ENCODE measurements around the gene TACR1. TPM values are rescaled to one million over a fixed set of nuclear protein-coding genes. Genes with fewer than 3 reads are reported as not detected.
"Not testable (repeated sequence)": the region's sequence is repeated elsewhere in the genome, so short reads cannot be mapped to it uniquely, and the experiment has no call there.

Gene TACR1
- total RNA-seq, 1 experiment from 2014 or later, result not detected

DNA sequence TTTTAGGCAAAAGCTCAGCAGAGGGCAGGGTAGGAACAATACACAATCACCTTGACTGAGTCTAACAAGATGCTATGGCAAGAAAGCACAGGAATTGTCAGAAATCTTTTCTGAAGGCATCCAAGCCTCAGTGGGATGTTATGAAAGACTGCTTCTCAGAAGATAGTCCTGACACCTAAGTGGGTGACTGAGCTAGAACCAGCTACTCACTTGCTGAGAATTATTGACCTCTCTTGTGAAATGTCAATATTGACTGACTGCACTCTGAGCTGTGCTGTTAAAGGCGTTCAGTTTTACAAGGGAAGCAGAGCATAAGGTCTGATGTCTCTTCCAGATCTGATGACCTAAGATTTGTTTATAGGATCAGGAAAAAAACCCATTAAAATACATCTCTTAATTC, 46.1 kb downstream of the TACR1 start (continued):
- TF ChIP-seq, protein P1, sequence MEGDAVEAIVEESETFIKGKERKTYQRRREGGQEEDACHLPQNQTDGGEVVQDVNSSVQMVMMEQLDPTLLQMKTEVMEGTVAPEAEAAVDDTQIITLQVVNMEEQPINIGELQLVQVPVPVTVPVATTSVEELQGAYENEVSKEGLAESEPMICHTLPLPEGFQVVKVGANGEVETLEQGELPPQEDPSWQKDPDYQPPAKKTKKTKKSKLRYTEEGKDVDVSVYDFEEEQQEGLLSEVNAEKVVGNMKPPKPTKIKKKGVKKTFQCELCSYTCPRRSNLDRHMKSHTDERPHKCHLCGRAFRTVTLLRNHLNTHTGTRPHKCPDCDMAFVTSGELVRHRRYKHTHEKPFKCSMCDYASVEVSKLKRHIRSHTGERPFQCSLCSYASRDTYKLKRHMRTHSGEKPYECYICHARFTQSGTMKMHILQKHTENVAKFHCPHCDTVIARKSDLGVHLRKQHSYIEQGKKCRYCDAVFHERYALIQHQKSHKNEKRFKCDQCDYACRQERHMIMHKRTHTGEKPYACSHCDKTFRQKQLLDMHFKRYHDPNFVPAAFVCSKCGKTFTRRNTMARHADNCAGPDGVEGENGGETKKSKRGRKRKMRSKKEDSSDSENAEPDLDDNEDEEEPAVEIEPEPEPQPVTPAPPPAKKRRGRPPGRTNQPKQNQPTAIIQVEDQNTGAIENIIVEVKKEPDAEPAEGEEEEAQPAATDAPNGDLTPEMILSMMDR (IDR thresholded peaks at IDR 0.05 in 2 of 3, conservative IDR thresholded peaks at IDR 0.05 in 1 of 3; ENCODE audit: borderline replicate concordance in 1 of 3, insufficient read depth in 1 of 3, low read depth in 2 of 3, low read length in 2 of 3), result no peak
- TF ChIP-seq EGR1 (IDR thresholded peaks at IDR 0.05; ENCODE audit: low read depth) (no peak), CEBPB (IDR thresholded peaks at IDR 0.05; ENCODE audit: low read depth) (no peak), EZH2 (IDR thresholded peaks at IDR 0.05) (no peak), EZH2phosphoT487 (IDR thresholded peaks at IDR 0.05; ENCODE audit: borderline replicate concordance) (no peak), ELF1 (IDR thresholded peaks at IDR 0.05; ENCODE audit: borderline replicate concordance, low read depth) (no peak), SP1 (IDR thresholded peaks at IDR 0.05; ENCODE audit: low read depth) (no peak), YY1 (IDR thresholded peaks at IDR 0.05; ENCODE audit: extremely low read depth, insufficient replicate concordance, low read depth, low read length) (no peak), CBX3 (IDR thresholded peaks at IDR 0.05; ENCODE audit: low read depth) (no peak), SRF (IDR thresholded peaks at IDR 0.05; ENCODE audit: low read depth) (no peak), TCF7L2 (IDR thresholded peaks at IDR 0.05; ENCODE audit: borderline replicate concordance, extremely low read depth, insufficient read depth, insufficient read length) (no peak), RAD21 (IDR thresholded peaks at IDR 0.05; ENCODE audit: low read depth) (no peak)

DNA sequence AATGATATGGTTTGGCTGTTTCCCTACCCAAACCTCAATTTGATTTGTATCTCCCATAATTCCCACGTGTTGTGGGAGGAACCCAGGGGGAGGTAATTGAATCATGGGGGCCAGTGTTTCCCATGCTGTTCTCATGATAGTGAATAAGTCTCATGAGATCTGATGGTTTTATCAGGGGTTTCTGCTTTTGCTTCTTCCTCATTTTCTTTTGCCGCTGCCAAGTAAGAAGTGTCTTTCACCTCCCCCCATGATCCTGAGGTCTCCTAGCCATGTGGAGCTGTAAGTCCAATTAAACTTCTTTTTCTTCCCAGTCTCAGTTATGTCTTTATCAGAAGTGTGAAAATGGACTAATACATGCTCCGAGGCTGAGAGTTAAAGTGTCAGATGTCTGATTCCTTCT, 47.1 kb downstream of the TACR1 start:
- H3K4me3 ChIP-seq (replicated peaks in 1 of 2; ENCODE audit: low read depth in 1 of 2, low read length in 2 of 2); H3K9me2 ChIP-seq (ENCODE audit: insufficient read depth); RAD21 ChIA-PET (ENCODE audit: low non-redundant PET in 1 of 2, low total read pairs in 2 of 2, uncharacterized antibody in 2 of 2, unreplicated experiment in 2 of 2); ATAC-seq; H3K79me2 ChIP-seq (ENCODE audit: insufficient read depth, low read length); H3K27me3 ChIP-seq (ENCODE audit: insufficient read depth, low read length); H3K27ac ChIP-seq (ENCODE audit: low read depth, low read length); BruUV-seq (replicated peaks); H3K4me2 ChIP-seq (ENCODE audit: low read length); intact Hi-C loops (cut with micrococcal nuclease); CTCF ChIA-PET; POLR2A ChIA-PET; H4K20me1 ChIP-seq (ENCODE audit: insufficient read depth); H3K9ac ChIP-seq (ENCODE audit: low read length); H3K9me3 ChIP-seq (ENCODE audit: control insufficient read depth in 1 of 2, insufficient read depth in 1 of 2, low read depth in 1 of 2, low read length in 2 of 2); DNase-seq (ENCODE audit: low read depth, low spot score); H3K4me1 ChIP-seq (ENCODE audit: control insufficient read depth in 1 of 2, insufficient read depth in 2 of 2, low read length in 2 of 2); H3K36me3 ChIP-seq (ENCODE audit: control insufficient read depth in 1 of 2, insufficient read depth in 2 of 2, low read length in 2 of 2); H2AFZ ChIP-seq (ENCODE audit: low read depth, low read length, poor library complexity, severe bottlenecking): not testable (repeated sequence)

DNA sequence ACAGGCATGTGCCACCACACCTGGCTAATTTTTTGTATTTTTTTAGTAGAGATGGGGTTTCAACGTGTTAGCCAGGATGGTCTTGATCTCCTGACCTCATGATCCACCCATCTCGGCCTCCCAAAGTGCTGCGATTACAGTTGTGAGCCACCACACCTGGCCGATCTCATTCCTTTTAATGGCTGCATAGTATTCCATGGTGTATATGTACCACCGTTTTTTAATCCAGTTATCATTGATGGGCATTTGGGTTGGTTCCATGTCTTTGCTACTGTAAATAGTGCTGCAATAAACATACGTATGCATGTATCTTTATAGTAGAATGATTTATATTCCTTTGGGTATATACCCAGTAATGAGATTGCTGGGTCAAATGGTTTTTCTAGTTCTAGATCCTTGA, 51.4 kb downstream of the TACR1 start:
- RAD21 ChIA-PET (ENCODE audit: low non-redundant PET in 1 of 2, low total read pairs in 2 of 2, uncharacterized antibody in 2 of 2, unreplicated experiment in 2 of 2); POLR2A ChIA-PET; ATAC-seq; BruUV-seq (replicated peaks); H3K9ac ChIP-seq (ENCODE audit: low read length); H3K36me3 ChIP-seq (ENCODE audit: control insufficient read depth in 1 of 2, insufficient read depth in 2 of 2, low read length in 2 of 2); intact Hi-C loops (cut with micrococcal nuclease); DNase-seq (ENCODE audit: low read depth, low spot score); CTCF ChIA-PET; H3K4me2 ChIP-seq (ENCODE audit: low read length); H3K4me3 ChIP-seq (replicated peaks in 1 of 2; ENCODE audit: low read depth in 1 of 2, low read length in 2 of 2); H3K27ac ChIP-seq (ENCODE audit: low read depth, low read length); H3K4me1 ChIP-seq (ENCODE audit: control insufficient read depth in 1 of 2, insufficient read depth in 2 of 2, low read length in 2 of 2); H3K79me2 ChIP-seq (ENCODE audit: insufficient read depth, low read length); H2AFZ ChIP-seq (ENCODE audit: low read depth, low read length, poor library complexity, severe bottlenecking); H3K9me2 ChIP-seq (ENCODE audit: insufficient read depth); H3K9me3 ChIP-seq (ENCODE audit: control insufficient read depth in 1 of 2, insufficient read depth in 1 of 2, low read depth in 1 of 2, low read length in 2 of 2); H4K20me1 ChIP-seq (ENCODE audit: insufficient read depth): not testable (repeated sequence)
- peaks cover 20% of the 10 kb centered on the region for H3K27me3 ChIP-seq (ENCODE audit: insufficient read depth, low read length)

Measured in HCT116 (cell line).